Measurements from ENCODE around the gene LALBA. TPM values are rescaled to one million over a fixed set of nuclear protein-coding genes. Genes with fewer than 3 reads are reported as not detected.

The LALBA gene
- total RNA-seq, 1 experiment from 2014 or later, result not detected

DNA sequence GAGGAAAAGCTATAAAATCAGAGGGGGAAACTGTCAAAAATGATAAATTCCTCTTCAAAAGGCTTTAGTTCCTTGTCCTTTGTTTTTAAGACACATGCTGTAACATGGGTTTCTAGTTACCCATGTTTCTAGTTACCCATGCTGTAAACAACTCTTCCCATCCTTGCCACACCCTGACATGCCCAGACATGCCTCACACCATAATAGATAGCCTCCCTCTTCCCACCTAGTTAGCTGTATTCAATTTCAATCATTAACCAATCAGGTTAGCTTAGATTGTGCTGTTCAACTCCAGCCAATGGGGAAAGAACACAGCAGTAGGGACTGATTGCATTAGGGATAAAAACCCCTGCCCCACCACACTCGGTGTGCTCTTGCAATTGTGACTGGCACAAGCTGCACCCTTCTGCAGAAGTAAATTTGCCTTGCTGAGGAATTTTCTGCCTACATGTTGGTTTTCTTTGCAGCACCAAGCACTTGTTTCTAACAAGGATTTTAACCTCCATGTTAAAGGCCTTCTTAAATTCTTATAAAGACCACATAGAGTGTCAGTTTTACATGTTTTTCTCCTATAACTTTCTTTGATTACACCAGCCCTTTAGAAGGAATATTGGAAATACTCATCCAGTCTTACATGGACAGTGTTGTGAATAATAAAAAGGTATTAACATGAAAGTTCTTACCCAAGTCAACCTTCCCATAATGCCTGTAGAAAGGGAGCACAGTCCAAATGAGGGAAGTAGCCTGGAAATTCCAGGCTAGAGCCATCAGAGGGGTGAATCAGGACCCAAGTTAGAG, 32.5 kb upstream of the LALBA start:
- no peak for DNase-seq
- intact Hi-C loops (cut with micrococcal nuclease; ENCODE audit: unreplicated experiment), result no loop called here
- no TSS peak for BruUV-seq (replicated peaks)
- H3K27me3 Mint-ChIP-seq (ENCODE audit: unreplicated experiment), result peaks cover 76% of the 10 kb centered on the region
- no peaks in the 10 kb centered on the region for H3K4me1 Mint-ChIP-seq (ENCODE audit: low read depth, unreplicated experiment)
- no peaks in the 10 kb centered on the region for H3K36me3 Mint-ChIP-seq (ENCODE audit: insufficient read depth, unreplicated experiment)
- no peak overlapping the region for H3K27ac Mint-ChIP-seq (ENCODE audit: unreplicated experiment)
- no peak overlapping the region for H3K4me3 Mint-ChIP-seq (ENCODE audit: low read depth, unreplicated experiment)
- peaks cover 11% of the 10 kb centered on the region for H3K9me3 Mint-ChIP-seq (ENCODE audit: low read depth, unreplicated experiment)
- TF ChIP-seq, protein P1, sequence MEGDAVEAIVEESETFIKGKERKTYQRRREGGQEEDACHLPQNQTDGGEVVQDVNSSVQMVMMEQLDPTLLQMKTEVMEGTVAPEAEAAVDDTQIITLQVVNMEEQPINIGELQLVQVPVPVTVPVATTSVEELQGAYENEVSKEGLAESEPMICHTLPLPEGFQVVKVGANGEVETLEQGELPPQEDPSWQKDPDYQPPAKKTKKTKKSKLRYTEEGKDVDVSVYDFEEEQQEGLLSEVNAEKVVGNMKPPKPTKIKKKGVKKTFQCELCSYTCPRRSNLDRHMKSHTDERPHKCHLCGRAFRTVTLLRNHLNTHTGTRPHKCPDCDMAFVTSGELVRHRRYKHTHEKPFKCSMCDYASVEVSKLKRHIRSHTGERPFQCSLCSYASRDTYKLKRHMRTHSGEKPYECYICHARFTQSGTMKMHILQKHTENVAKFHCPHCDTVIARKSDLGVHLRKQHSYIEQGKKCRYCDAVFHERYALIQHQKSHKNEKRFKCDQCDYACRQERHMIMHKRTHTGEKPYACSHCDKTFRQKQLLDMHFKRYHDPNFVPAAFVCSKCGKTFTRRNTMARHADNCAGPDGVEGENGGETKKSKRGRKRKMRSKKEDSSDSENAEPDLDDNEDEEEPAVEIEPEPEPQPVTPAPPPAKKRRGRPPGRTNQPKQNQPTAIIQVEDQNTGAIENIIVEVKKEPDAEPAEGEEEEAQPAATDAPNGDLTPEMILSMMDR (IDR thresholded peaks at IDR 0.05; ENCODE audit: unreplicated experiment), result no peak
- CTCF ChIA-PET, result interaction anchor here (0.7 kb wide), 1 partner anchor 8 kb away, joined by 3 read pairs; no protein-coding TSS in a partner anchor

DNA sequence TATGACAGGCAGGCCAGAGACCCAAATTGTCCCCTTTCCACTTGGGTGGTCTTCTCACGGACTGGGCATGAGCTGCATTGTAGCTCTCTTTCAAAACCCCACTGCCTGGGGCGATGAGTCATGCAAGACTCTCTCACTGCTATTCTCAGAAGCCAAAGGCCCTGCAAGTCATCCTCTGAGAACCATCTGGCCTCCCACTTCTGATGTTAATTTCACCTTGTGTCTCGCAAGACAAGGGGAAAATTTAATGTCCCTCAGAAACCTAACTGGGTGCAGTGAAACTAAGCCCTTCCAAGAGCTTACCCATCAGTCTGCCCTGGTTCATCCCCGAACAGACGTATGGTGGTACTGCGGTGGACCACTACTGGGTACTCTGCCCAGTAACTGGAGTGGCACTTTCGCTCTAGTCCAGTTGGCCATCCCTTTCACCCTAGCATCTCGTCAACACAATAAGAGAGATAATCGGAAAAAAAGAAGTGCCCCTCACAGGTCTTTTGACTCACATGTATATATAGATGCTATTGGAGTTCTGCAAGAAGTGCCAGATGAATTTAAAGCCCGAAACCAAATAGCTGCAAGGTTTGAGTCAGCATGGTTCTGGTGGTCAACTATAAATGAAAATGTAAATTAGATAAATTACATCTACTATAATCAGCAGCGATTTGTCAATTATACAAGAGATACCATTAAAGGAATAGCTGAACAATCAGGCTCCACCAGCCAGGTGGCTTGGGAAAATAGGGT, 31.3 kb upstream of the LALBA start:
- Mint-ChIP-seq H3K27me3 (ENCODE audit: unreplicated experiment) (peaks cover 66% of the 10 kb centered on the region), H3K36me3 (ENCODE audit: insufficient read depth, unreplicated experiment) (no peaks in the 10 kb centered on the region), H3K9me3 (ENCODE audit: low read depth, unreplicated experiment) (peaks cover 8% of the 10 kb centered on the region), H3K4me1 (ENCODE audit: low read depth, unreplicated experiment) (no peaks in the 10 kb centered on the region), H3K27ac (ENCODE audit: unreplicated experiment) (no peak overlapping the region), H3K4me3 (ENCODE audit: low read depth, unreplicated experiment) (no peak overlapping the region)
- TF ChIP-seq, protein P1 (IDR thresholded peaks at IDR 0.05; ENCODE audit: unreplicated experiment), result no peak
- CTCF ChIA-PET, result interaction anchor here (0.7 kb wide), 1 partner anchor 9 kb away, joined by 3 read pairs; no protein-coding TSS in a partner anchor
- BruUV-seq (replicated peaks), result no TSS peak
- no peak for DNase-seq
- intact Hi-C loops (cut with micrococcal nuclease; ENCODE audit: unreplicated experiment), result no loop called here

DNA sequence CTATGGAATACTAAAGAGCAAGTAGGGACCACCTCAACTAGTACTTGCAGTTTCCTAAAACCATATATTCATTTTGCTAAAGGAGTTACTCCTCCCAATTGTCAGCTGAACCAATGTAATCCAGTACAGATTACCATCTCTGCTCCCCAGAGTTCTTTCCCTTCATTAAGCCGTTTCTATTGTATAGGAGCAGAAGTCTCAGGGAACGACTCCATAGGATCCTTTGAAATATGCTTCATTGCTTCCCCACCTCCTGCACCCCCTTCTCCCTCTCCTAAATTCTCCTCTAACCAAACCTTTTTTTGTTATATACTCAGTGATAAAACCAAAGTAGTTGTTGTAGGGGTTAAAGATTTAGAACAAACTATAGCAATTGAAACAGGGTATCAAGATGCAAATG, 30.7 kb upstream of the LALBA start:
- H3K4me1 Mint-ChIP-seq (ENCODE audit: low read depth, unreplicated experiment), result no peaks in the 10 kb centered on the region
- intact Hi-C loops (cut with micrococcal nuclease; ENCODE audit: unreplicated experiment), result no loop called here
- H3K27ac Mint-ChIP-seq (ENCODE audit: unreplicated experiment), result no peak overlapping the region
- H3K36me3 Mint-ChIP-seq (ENCODE audit: insufficient read depth, unreplicated experiment), result no peaks in the 10 kb centered on the region
- no peak for DNase-seq
- peaks cover 66% of the 10 kb centered on the region for H3K27me3 Mint-ChIP-seq (ENCODE audit: unreplicated experiment)
- H3K9me3 Mint-ChIP-seq (ENCODE audit: low read depth, unreplicated experiment), result peaks cover 8% of the 10 kb centered on the region
- CTCF ChIA-PET, result no interaction called here
- no TSS peak for BruUV-seq (replicated peaks)
- H3K4me3 Mint-ChIP-seq (ENCODE audit: low read depth, unreplicated experiment), result no peak overlapping the region
- TF ChIP-seq, protein P1 (IDR thresholded peaks at IDR 0.05; ENCODE audit: unreplicated experiment), result no peak

DNA sequence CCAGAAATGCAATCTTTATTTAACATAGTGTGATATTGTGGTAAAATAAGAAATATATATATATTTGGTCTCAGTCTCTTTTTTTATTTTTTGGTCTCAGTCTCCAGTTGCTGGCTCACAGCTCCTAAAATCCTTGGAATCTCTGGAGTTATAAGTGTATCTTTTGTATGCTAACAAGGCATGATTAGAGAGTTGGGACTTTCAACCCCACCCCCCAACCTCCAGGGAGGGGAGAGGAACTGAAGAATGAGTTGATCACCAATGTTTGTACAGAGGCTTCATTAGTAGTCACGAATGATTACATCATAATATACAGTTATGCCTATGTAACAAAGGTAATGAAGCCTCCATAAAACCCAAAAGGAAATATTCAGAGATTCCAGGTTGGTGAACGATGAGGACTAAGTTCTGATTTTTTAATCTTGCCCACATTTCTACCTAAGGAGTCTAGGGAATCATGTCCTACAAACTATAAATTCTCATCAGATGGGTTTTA, 22.8 kb upstream of the LALBA start:
- no peak overlapping the region for H3K4me3 Mint-ChIP-seq (ENCODE audit: low read depth, unreplicated experiment)

More for the DNA sequence above, 22.8 kb upstream of the LALBA start:
- no peaks in the 10 kb centered on the region for H3K36me3 Mint-ChIP-seq (ENCODE audit: insufficient read depth, unreplicated experiment)
- H3K4me1 Mint-ChIP-seq (ENCODE audit: low read depth, unreplicated experiment), result no peaks in the 10 kb centered on the region
- CTCF ChIA-PET, result no interaction called here
- TF ChIP-seq, protein P1 (IDR thresholded peaks at IDR 0.05; ENCODE audit: unreplicated experiment), result no peak
- intact Hi-C loops (cut with micrococcal nuclease; ENCODE audit: unreplicated experiment), result no loop called here
- H3K27ac Mint-ChIP-seq (ENCODE audit: unreplicated experiment), result no peak overlapping the region
- no peaks in the 10 kb centered on the region for H3K9me3 Mint-ChIP-seq (ENCODE audit: low read depth, unreplicated experiment)
- BruUV-seq (replicated peaks), result no TSS peak
- no peak for DNase-seq
- peaks cover 49% of the 10 kb centered on the region for H3K27me3 Mint-ChIP-seq (ENCODE audit: unreplicated experiment)
